Measurements from ENCODE around the gene MLLT6. TPM values are rescaled to one million over a fixed set of nuclear protein-coding genes. Genes with fewer than 3 reads are reported as not detected.
A peak's percentile ranks its signal among the peaks of the same experiment; 100 is the strongest.

MLLT6 gene
- total and polyA plus RNA-seq, 2 of the 13 experiments (the other 11 are each of a cell fraction or from before 2014, with no cell fraction given), result 50.7 to 69.5 TPM

DNA sequence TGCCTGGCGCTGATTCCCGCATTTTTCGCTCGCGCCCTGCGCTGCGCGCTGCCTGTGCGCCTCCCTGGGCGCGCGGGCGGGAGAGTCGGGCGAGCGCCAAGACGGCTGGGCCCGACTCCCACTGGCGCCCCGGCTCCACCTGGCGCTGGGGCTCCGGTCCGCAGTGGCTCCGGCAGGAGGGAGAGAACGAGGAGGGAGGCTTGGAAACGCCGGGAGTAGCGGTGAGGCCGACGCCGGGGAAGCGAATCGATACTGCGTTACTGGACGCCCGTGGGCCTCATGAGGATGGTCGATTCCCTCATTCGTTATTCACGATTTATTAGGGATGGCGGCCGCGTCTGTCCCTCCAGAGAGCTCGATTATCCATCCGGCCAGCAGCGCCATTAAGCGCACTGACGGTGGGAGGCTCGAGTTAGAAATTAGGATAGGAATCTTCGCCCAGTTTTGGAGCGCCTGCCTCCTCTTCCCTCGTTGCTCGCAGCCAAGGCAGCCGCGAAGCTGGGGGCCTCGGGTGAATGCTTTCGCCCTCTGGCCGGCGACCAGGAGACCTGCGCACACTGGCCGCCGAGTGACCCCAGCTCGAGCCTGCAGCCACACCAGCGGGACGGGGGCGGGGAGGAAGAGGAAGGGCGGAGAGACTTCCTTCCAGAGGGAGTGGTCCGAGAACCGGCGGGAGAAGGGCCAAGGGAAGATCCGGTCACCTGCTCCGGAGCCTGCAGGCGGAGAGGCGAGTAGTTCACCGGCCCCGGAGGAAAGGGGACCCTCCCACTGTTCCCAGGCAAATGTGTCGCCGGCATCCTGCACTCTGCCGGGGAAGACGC, 44.4 kb downstream of the MLLT6 start (continued):
- TF ChIP-seq, protein P1, sequence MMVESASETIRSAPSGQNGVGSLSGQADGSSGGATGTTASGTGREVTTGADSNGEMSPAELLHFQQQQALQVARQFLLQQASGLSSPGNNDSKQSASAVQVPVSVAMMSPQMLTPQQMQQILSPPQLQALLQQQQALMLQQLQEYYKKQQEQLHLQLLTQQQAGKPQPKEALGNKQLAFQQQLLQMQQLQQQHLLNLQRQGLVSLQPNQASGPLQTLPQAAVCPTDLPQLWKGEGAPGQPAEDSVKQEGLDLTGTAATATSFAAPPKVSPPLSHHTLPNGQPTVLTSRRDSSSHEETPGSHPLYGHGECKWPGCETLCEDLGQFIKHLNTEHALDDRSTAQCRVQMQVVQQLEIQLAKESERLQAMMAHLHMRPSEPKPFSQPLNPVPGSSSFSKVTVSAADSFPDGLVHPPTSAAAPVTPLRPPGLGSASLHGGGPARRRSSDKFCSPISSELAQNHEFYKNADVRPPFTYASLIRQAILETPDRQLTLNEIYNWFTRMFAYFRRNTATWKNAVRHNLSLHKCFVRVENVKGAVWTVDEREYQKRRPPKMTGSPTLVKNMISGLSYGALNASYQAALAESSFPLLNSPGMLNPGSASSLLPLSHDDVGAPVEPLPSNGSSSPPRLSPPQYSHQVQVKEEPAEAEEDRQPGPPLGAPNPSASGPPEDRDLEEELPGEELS (CRISPR knock-in tag; IDR thresholded peaks at IDR 0.05), result peak; percentile 75
- TF ChIP-seq ERF (CRISPR knock-in tag; IDR thresholded peaks at IDR 0.05) (peak; percentile 96), EEA1 (CRISPR knock-in tag; IDR thresholded peaks at IDR 0.05; ENCODE audit: borderline replicate concordance) (no peak; the same call in 1 of the 2 replicates), FOSL2 (CRISPR knock-in tag; IDR thresholded peaks at IDR 0.05) (no peak; the same call in 1 of the 2 replicates), HNF4G (IDR thresholded peaks at IDR 0.05; ENCODE audit: borderline replicate concordance, low read depth, low read length) (peak; percentile 11; the same call in 1 of the 2 replicates), HNF4G (CRISPR knock-in tag; IDR thresholded peaks at IDR 0.05; ENCODE audit: borderline replicate concordance, low read depth) (no peak; the same call in 1 of the 2 replicates), ZNF431 (CRISPR knock-in tag; IDR thresholded peaks at IDR 0.05; ENCODE audit: borderline replicate concordance, low read depth) (peak; percentile 50; the same call in 1 of the 2 replicates), KAT8 (CRISPR knock-in tag; IDR thresholded peaks at IDR 0.05) (peak; percentile 38; the same call in 1 of the 2 replicates), HMG20B (CRISPR knock-in tag; conservative IDR thresholded peaks at IDR 0.05) (0 out of 2 replicates have a peak, but pooled peaks have one; percentile 37), ZNF121 (CRISPR knock-in tag; IDR thresholded peaks at IDR 0.05) (no peak; the same call in 1 of the 2 replicates), ZNF883 (CRISPR knock-in tag; IDR thresholded peaks at IDR 0.05; ENCODE audit: not compliant biosample characterization) (peak; percentile 63), ZNF292 (CRISPR knock-in tag; IDR thresholded peaks at IDR 0.05; ENCODE audit: borderline replicate concordance, low read depth) (peak; percentile 50), PATZ1 (CRISPR knock-in tag; IDR thresholded peaks at IDR 0.05) (peak; percentile 73)
- TF ChIP-seq, protein P2, sequence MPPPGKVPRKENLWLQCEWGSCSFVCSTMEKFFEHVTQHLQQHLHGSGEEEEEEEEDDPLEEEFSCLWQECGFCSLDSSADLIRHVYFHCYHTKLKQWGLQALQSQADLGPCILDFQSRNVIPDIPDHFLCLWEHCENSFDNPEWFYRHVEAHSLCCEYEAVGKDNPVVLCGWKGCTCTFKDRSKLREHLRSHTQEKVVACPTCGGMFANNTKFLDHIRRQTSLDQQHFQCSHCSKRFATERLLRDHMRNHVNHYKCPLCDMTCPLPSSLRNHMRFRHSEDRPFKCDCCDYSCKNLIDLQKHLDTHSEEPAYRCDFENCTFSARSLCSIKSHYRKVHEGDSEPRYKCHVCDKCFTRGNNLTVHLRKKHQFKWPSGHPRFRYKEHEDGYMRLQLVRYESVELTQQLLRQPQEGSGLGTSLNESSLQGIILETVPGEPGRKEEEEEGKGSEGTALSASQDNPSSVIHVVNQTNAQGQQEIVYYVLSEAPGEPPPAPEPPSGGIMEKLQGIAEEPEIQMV (CRISPR knock-in tag; IDR thresholded peaks at IDR 0.05; ENCODE audit: low read depth), result peak; percentile 85
- TF ChIP-seq, protein P3, sequence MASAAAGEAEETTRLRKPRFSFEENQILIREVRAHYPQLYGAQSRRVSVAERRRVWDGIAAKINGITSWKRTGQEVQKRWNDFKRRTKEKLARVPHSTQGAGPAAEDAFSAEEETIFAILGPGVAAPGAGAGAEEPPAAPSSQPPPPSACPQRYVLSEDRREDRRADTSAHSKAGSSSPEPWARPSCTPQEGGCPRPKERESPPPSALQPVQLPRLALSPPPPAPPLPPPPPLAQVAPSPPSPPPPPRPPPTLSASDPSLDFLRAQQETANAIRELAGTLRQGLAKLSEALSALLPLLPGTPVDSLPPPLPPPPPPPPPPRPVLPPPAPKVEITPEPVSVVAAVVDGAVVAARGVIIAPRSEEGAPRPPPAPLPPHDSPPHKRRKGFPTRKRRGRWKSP (CRISPR knock-in tag; IDR thresholded peaks at IDR 0.05), result peak; percentile 95; the same call in 1 of the 2 replicates

Measured in HepG2 (cell line).